Lung (tissue), 16 donors: ENCODE measurements around the gene PRPF8. TPM values are rescaled to one million over a fixed set of nuclear protein-coding genes. Genes with fewer than 3 reads are reported as not detected.

ENCODE experiments used
- ATAC-seq: fragments of 200-7000 bp; cut with Tn5 transposase; one replicate; pipeline ENCODE4 v1.9.1; 2020; ENCODE audit warnings: moderate number of reproducible peaks; ENCODE audit not compliant: insufficient read depth, low FRiP score
- DNase-seq, 3 donors: peaks; one replicate each; pipeline ENCODE4 v3.0.0-alpha.2; 2013 to 2017
- H3K27ac ChIP-seq, 2 donors: one replicate each; pipeline ENCODE4 v1.5.1; 2013; ENCODE audit warnings: mild to moderate bottlenecking in 2 of 2, moderate library complexity in 2 of 2, control low read depth in 1 of 2, inconsistent platforms in 1 of 2, low read depth in 1 of 2, low read length in 1 of 2
- H3K27me3 ChIP-seq, 3 donors: one replicate each; pipeline ENCODE4 v1.5.1; 2013; ENCODE audit warnings: low read length in 2 of 3; ENCODE audit not compliant: control insufficient read depth in 3 of 3, insufficient read depth in 3 of 3
- H3K36me3 ChIP-seq, 4 donors: one replicate each; pipeline ENCODE4 v1.5.1; 2013; ENCODE audit warnings: low read length in 4 of 4, mild to moderate bottlenecking in 1 of 4, moderate library complexity in 1 of 4; ENCODE audit not compliant: control insufficient read depth in 4 of 4, insufficient read depth in 4 of 4
- H3K4me1 ChIP-seq, 5 donors: one replicate each; pipeline ENCODE4 v1.5.1; 2013; ENCODE audit warnings: low read length in 5 of 5, mild to moderate bottlenecking in 2 of 5, moderate library complexity in 1 of 5; ENCODE audit not compliant: control insufficient read depth in 5 of 5, insufficient read depth in 5 of 5
- H3K4me3 ChIP-seq: one replicate; pipeline ENCODE4 v1.5.1; 2013; ENCODE audit warnings: mild to moderate bottlenecking, control low read depth, moderate library complexity
- H3K9ac ChIP-seq, 2 donors: one replicate each; pipeline ENCODE4 v1.5.1; 2013; ENCODE audit warnings: low read length in 2 of 2, control low read depth in 1 of 2; ENCODE audit not compliant: insufficient read depth in 1 of 2
- H3K9me3 ChIP-seq, 4 donors: one replicate each; pipeline ENCODE4 v1.5.1; 2013; ENCODE audit warnings: low read length in 3 of 4, mild to moderate bottlenecking in 1 of 4, moderate library complexity in 1 of 4; ENCODE audit not compliant: control insufficient read depth in 4 of 4, insufficient read depth in 3 of 4
- WGBS, 2 donors: extraction: QIAGEN DNeasy Blood & Tissue Kit; methylation state at CpG; one replicate each; pipeline ENCODE4 v1.1.7; 2013; 5-methylcytosine and 5-hydroxymethylcytosine counted together
- long read RNA-seq, 5 donors: transcript quantifications; one replicate each; lab custom pipeline, GENCODE V29; 2026
- polyA plus RNA-seq, 2 donors: library from polyadenylated mRNA; stranded (reverse); fragments of 200-250 nt; gene quantifications; one replicate each; pipeline ENCODE4 v1.2.1, GENCODE V29; 2013
- total RNA-seq, 2 donors: library from RNA; depleted of rRNA in 1 of 2; stranded (reverse); fragments of >200 nt in 1 of 2; gene quantifications; one replicate each; pipeline ENCODE4 v1.2.1, GENCODE V29; 2014 to 2021
- TF ChIP-seq, protein P1 (sequence below): IDR thresholded peaks from 2 replicates; pipeline ENCODE4 v1.5.1; 2012; ENCODE audit warnings: mild to moderate bottlenecking; ENCODE audit errors: control extremely low read depth, extremely low read depth
- donor health status: control.
- donor health status: control.
- donor health status: Bipolar disorder and iron deficiency.
- donor health status: healthy.
- donor health status: DM: yes; HTN: yes; CAD: no.

Gene PRPF8
- 100 to 1,000 TPM; 208 to 277 TPM for total RNA-seq
- polyA plus RNA-seq, result 100 to 1,000 TPM in 1 of 2 donors, 10 to 100 TPM in 1; 97.2 to 114 TPM
- long read RNA-seq, donor 1, full-length matches to known transcripts, result 15 of 78 reads
- long read RNA-seq, donor 1, partial matches to known transcripts, result 63 of 78 reads
- long read RNA-seq, donor 1, other reads (novel, unspliced or antisense), result 0 of 78 reads
- long read RNA-seq, donor 2, partial matches to known transcripts, result 41 of 59 reads
- long read RNA-seq, donor 2, other reads (novel, unspliced or antisense), result 12 of 59 reads
- long read RNA-seq, donor 3, full-length matches to known transcripts, result 3 of 56 reads
- long read RNA-seq, donor 3, partial matches to known transcripts, result 53 of 56 reads
- long read RNA-seq, donor 3, other reads (novel, unspliced or antisense), result 0 of 56 reads
- long read RNA-seq, donor 4, partial matches to known transcripts, result 83 of 89 reads
- long read RNA-seq, donor 4, other reads (novel, unspliced or antisense), result 0 of 89 reads
- long read RNA-seq, donor 5, full-length matches to known transcripts, result 12 of 139 reads
- long read RNA-seq, donor 5, partial matches to known transcripts, result 115 of 139 reads
- long read RNA-seq, donor 5, other reads (novel, unspliced or antisense), result 12 of 139 reads

DNA sequence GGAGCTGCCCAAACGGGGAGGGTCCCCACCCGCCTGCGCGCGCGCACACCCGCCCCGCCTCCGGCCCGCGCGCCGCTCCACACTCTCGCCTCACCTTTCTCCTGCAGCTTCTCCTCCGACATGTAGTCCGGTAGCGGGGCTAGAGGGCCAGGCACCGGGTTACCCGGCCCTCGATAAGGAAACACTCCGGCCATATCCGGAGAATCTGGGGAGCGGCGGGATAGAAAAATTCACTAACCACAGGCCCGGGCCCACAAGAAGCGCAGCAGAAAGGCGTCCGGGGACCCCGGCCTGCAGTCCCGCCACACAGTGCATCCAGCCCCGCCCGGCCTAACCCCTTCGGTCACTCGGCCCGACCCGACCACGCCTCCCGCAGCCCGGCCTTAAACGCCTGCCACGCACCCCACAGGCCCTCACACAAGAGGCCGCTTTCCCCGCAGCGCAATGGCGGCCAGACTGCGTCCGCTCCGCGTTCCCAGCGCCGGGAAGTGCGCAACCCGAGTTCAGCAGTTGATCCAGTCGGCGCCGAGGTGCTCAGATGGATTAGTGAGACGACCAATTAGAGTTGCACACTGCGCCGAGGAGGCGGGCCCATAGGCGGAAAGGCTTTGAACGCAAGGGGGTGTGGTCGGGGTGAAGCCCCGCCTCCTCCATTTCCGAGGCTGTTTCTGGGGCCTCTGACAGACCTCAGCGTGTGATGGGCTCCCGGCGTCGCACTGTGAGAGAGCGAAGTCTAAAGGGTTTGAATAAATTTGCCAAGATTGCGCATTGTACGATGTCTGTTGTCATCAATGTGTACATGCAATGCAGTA is at the start of gene PRPF8:
Gene PRPF8 (minus strand): TSS at position 490 of the 812 bp plus-strand sequence. CDS start 296 bp downstream, at position 194.
- Histone ChIP-seq H3K4me3 (peak within 1 kb of the TSS; percentile 75), H3K9ac (peak within 1 kb of the TSS; percentile 79 to 88), H3K9me3 (no peaks in the 10 kb centered on the region), H3K27me3 (no peaks in the 10 kb centered on the region), H3K36me3 (peaks cover 24 to 38% (median 30%) of the 10 kb centered on the region in 4 donors), H3K4me1 (peaks cover 0 to 14% (median 5%) of the 10 kb centered on the region in 5 donors), H3K27ac (peak within 1 kb of the TSS; percentile 90 to 93)
- TF ChIP-seq, protein P1, sequence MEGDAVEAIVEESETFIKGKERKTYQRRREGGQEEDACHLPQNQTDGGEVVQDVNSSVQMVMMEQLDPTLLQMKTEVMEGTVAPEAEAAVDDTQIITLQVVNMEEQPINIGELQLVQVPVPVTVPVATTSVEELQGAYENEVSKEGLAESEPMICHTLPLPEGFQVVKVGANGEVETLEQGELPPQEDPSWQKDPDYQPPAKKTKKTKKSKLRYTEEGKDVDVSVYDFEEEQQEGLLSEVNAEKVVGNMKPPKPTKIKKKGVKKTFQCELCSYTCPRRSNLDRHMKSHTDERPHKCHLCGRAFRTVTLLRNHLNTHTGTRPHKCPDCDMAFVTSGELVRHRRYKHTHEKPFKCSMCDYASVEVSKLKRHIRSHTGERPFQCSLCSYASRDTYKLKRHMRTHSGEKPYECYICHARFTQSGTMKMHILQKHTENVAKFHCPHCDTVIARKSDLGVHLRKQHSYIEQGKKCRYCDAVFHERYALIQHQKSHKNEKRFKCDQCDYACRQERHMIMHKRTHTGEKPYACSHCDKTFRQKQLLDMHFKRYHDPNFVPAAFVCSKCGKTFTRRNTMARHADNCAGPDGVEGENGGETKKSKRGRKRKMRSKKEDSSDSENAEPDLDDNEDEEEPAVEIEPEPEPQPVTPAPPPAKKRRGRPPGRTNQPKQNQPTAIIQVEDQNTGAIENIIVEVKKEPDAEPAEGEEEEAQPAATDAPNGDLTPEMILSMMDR, result no peak
- WGBS, 2 donors, result 0% methylated on average over 65 to 72 of the region's 72 CpGs
- DNase-seq (peak; percentile 98 to 99 (median 99)), ATAC-seq (peak; percentile 100)

DNA sequence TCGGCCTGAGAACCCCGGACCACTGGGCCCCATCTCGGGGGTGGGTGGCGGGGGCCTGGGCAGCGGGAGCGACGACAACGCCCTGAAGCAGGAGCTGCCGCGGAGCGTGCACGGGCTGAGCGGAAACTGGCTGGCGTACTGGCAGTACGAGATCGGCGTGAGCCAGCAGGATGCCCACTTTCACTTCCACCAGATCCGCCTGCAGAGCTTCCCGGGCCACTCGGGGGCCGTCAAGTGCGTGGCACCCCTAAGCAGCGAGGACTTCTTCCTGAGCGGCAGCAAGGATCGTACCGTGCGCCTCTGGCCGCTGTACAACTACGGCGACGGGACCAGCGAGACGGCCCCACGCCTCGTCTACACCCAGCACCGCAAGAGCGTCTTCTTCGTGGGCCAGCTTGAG is 49.1 kb upstream of the PRPF8 start:
- H3K9ac ChIP-seq, result no peak overlapping the region
- H3K4me1 ChIP-seq, result peaks cover 0 to 16% (median 4%) of the 10 kb centered on the region in 5 donors
- H3K9me3 ChIP-seq, result no peaks in the 10 kb centered on the region
- H3K4me3 ChIP-seq, result no peak overlapping the region
- H3K36me3 ChIP-seq, result peaks cover 0 to 62% (median 9%) of the 10 kb centered on the region in 4 donors
- TF ChIP-seq, protein P1, result no peak
- DNase-seq, result no peak
- 95 to 97% methylated on average over 38 of the region's 38 CpGs for WGBS, 2 donors
- H3K27ac ChIP-seq, result no peak overlapping the region
- ATAC-seq, result no peak
- no peaks in the 10 kb centered on the region for H3K27me3 ChIP-seq

DNA sequence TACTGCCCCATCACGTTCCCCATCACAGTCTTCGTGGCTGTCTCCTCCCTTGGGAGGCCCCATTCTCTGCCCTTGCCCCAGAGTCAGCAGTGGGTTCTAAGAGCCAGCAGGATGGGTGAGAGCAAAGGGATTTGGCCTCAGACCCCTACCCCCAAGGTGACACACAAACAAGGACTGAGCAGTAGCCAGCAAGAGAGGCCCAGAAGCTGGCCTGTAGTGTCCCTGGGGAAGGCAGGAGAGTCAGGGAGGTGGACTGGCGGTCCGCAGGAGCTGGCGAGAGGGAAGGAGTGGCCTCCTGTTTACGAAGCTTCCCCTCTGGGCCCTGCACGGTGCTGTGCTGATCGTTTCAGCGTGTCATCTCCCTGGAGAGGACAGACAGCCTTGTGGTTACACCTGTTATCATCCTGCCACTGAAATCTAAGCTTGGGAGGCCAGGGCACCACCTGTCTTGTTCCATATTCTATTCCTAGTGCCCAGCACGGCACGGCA is 48.2 kb upstream of the PRPF8 start:
- Histone ChIP-seq H3K4me1 (peaks cover 0 to 16% (median 4%) of the 10 kb centered on the region in 5 donors), H3K9ac (no peak overlapping the region), H3K27me3 (no peaks in the 10 kb centered on the region), H3K4me3 (no peak overlapping the region), H3K27ac (no peak overlapping the region), H3K36me3 (peaks cover 0 to 64% (median 8%) of the 10 kb centered on the region in 4 donors), H3K9me3 (no peaks in the 10 kb centered on the region)
- ATAC-seq (no peak), DNase-seq (no peak)
- TF ChIP-seq, protein P1, result no peak
- WGBS, 2 donors, result 85 to 86% methylated on average over 11 of the region's 11 CpGs
